Measurements from ENCODE around the gene CREB3L2. TPM values are rescaled to one million over a fixed set of nuclear protein-coding genes. Genes with fewer than 3 reads are reported as not detected.

The CREB3L2 gene
- total RNA-seq, 2 donors from 2014 or later: 106 to 129 TPM

Other genes starting within 250 kb of the CREB3L2 start
- 1 to 10 TPM; 2.4 to 6.1 TPM for gene DGKI, start 155.1 kb downstream of the CREB3L2 start, total RNA-seq
- gene AKR1D1, start 74.4 kb upstream of the CREB3L2 start, total RNA-seq: not detected

Data from posterior vena cava (tissue), 2 donors.